DOHH2 (cell line): ENCODE data around the gene PKP3.

ENCODE experiments used
- CTCF ChIP-seq: fragments of 200-600 bp; sonication (generic); IDR thresholded peaks from one replicate; pipeline ENCODE4 v1.5.1; 2014; ENCODE audit warnings: antibody characterized with exemption, mild to moderate bottlenecking, low read depth, low read length; ENCODE audit not compliant: poor library complexity, severe bottlenecking
- EZH2phosphoT487 ChIP-seq: fragments of 200-600 bp; sonication (generic); IDR thresholded peaks from 2 replicates; pipeline ENCODE4 v1.6.1; 2017; ENCODE audit warnings: borderline replicate concordance, mild to moderate bottlenecking, antibody characterized with exemption, low read length, moderate library complexity, mixed read lengths

GRCh38 chr11:408154-409007 lies 14.4 kb downstream of the PKP3 start:
- no peak for TF ChIP-seq CTCF
- TF ChIP-seq EZH2phosphoT487, result no peak
